MCF 10A (cell line): ENCODE data around the gene GULP1. TPM values are rescaled to one million over a fixed set of nuclear protein-coding genes. Genes with fewer than 3 reads are reported as not detected.
"Not testable (repeated sequence)": the region's sequence is repeated elsewhere in the genome, so short reads cannot be mapped to it uniquely, and the experiment has no call there.

Experiments used
- BruUV-seq: library from RNA; stranded (reverse); fragments of 400-500 nt; replicated peaks from 2 replicates; lab custom pipeline; 2021; lab: Mats Ljungman, UMichigan
- CTCF ChIA-PET: fragments of 300-600 bp; sonication (Branson Sonifier 250); formaldehyde crosslinking; extraction: SDS; loops from one replicate; lab custom pipeline; 2021; ENCODE audit warnings: antibody characterized with exemption, inconsistent platforms; lab: Yijun Ruan, JAX
- POLR2A ChIA-PET: fragments of 300-600, 350-650 bp; sonication (Branson Sonifier 250); formaldehyde crosslinking; extraction: SDS; loops from one replicate; lab custom pipeline; 2020; ENCODE audit warnings: antibody characterized with exemption, inconsistent platforms; lab: Yijun Ruan, JAX
- DNase-seq: peaks from one replicate; pipeline ENCODE4 v3.0.0-alpha.2; 2018; ENCODE audit not compliant: unreplicated experiment
- H3K27ac Mint-ChIP-seq: one replicate; pipeline ENCODE4 v1.8.0; 2022; ENCODE audit warnings: mild to moderate bottlenecking, low read depth, mixed read lengths; ENCODE audit not compliant: unreplicated experiment
- H3K27me3 Mint-ChIP-seq: one replicate; pipeline ENCODE4 v1.8.0; 2022; ENCODE audit warnings: mixed read lengths; ENCODE audit not compliant: insufficient read depth, unreplicated experiment
- H3K36me3 Mint-ChIP-seq: one replicate; pipeline ENCODE4 v1.8.0; 2022; ENCODE audit warnings: mild to moderate bottlenecking, moderate library complexity, mixed read lengths; ENCODE audit not compliant: insufficient read depth, unreplicated experiment
- H3K4me1 Mint-ChIP-seq: one replicate; pipeline ENCODE4 v1.8.0; 2022; ENCODE audit warnings: mixed read lengths; ENCODE audit not compliant: insufficient read depth, unreplicated experiment
- H3K4me3 Mint-ChIP-seq: one replicate; pipeline ENCODE4 v1.8.0; 2022; ENCODE audit warnings: mild to moderate bottlenecking, moderate library complexity, mixed read lengths; ENCODE audit not compliant: unreplicated experiment
- H3K9me3 Mint-ChIP-seq: one replicate; pipeline ENCODE4 v1.8.0; 2022; ENCODE audit warnings: mixed read lengths; ENCODE audit not compliant: unreplicated experiment
- CTCF ChIP-seq: fragments of 200-600 bp; IDR thresholded peaks from one replicate; pipeline ENCODE4 v1.8.0; 2022; ENCODE audit warnings: antibody characterized with exemption, mild to moderate bottlenecking; ENCODE audit not compliant: unreplicated experiment
- intact Hi-C: fragments of 100-400 bp; cut with micrococcal nuclease; formaldehyde crosslinking; loops from 2 replicates; pipeline ENCODE4 v1.14.1; 2022
- total RNA-seq: library from RNA; stranded (reverse); gene quantifications from 2 replicates; pipeline ENCODE4 v1.2.3, GENCODE V29; 2022

Gene GULP1
- total RNA-seq, 1 experiment from 2014 or later = 4.2 TPM

- Mint-ChIP-seq H3K9me3 (no peaks in the 10 kb centered on the region), H3K36me3 (no peaks in the 10 kb centered on the region), H3K4me3 (no peak overlapping the region), H3K27ac (no peak overlapping the region), H3K4me1 (no peaks in the 10 kb centered on the region), H3K27me3 (no peaks in the 10 kb centered on the region)
- ChIA-PET POLR2A (interaction anchor here (0.7 kb wide), 1 partner anchor 931 kb away, joined by 3 read pairs; no protein-coding TSS in a partner anchor), CTCF (interaction anchor here (0.6 to 1.1 kb wide), 2 partner anchors 13 to 779 kb away, joined by 3 read pairs; partner anchors contain the start of gene GULP1)
- BruUV-seq = no TSS peak
- intact Hi-C loops = no loop called here
- TF ChIP-seq CTCF = no peak
- no peak for DNase-seq
Measured at GRCh38 chr2:188279093-188279445, 12.6 kb upstream of the GULP1 start.

- BruUV-seq = no TSS peak
- Mint-ChIP-seq H3K27ac (no peak overlapping the region), H3K9me3 (no peaks in the 10 kb centered on the region), H3K4me1 (no peaks in the 10 kb centered on the region), H3K27me3 (no peaks in the 10 kb centered on the region), H3K4me3 (no peak overlapping the region), H3K36me3 (no peaks in the 10 kb centered on the region)
- ChIA-PET CTCF (interaction anchor here (0.6 to 1.6 kb wide), 2 partner anchors 11 to 31 kb away, joined by 3 to 17 read pairs; partner anchors contain the start of gene GULP1), POLR2A (interaction anchor here (1.3 kb wide), 1 partner anchor 12 kb away, joined by 3 read pairs; no protein-coding TSS in a partner anchor)
- no peak for DNase-seq
- intact Hi-C loops = no loop called here
- no peak for TF ChIP-seq CTCF
Measured at GRCh38 chr2:188280811-188281222, 10.9 kb upstream of the GULP1 start.

GRCh38 chr2:188282907-188283306 lies 8.8 kb upstream of the GULP1 start:
- no peak overlapping the region for H3K4me3 Mint-ChIP-seq

GRCh38 chr2:188284251-188284650 lies 7.4 kb upstream of the GULP1 start:
- POLR2A ChIA-PET, DNase-seq, H3K27ac Mint-ChIP-seq, intact Hi-C loops, BruUV-seq, H3K4me1 Mint-ChIP-seq, H3K9me3 Mint-ChIP-seq, H3K4me3 Mint-ChIP-seq, H3K36me3 Mint-ChIP-seq, H3K27me3 Mint-ChIP-seq, CTCF ChIA-PET: not testable (repeated sequence)

More at GRCh38 chr2:188282907-188283306, 8.8 kb upstream of the GULP1 start:
- H3K27me3 Mint-ChIP-seq = no peaks in the 10 kb centered on the region
- no peaks in the 10 kb centered on the region for H3K9me3 Mint-ChIP-seq
- POLR2A ChIA-PET = interaction anchor here (1.0 kb wide), 1 partner anchor 9 kb away, joined by 4 read pairs; the partner anchor contains the start of gene GULP1
- no peak overlapping the region for H3K27ac Mint-ChIP-seq
- no TSS peak for BruUV-seq
- no peak for DNase-seq
- H3K36me3 Mint-ChIP-seq = no peaks in the 10 kb centered on the region
- intact Hi-C loops = no loop called here
- H3K4me1 Mint-ChIP-seq = no peaks in the 10 kb centered on the region
- CTCF ChIA-PET = interaction anchor here (0.7 kb wide), 2 partner anchors 9 to 370 kb away, joined by 3 to 4 read pairs; no protein-coding TSS in a partner anchor
- TF ChIP-seq CTCF = no peak
